CD14-positive monocyte (primary cell): ENCODE measurements around the gene CA5A. TPM values are rescaled to one million over a fixed set of nuclear protein-coding genes. Genes with fewer than 3 reads are reported as not detected.
"Not testable (repeated sequence)": the region's sequence is repeated elsewhere in the genome, so short reads cannot be mapped to it uniquely, and the experiment has no call there.

Experiments
- DNase-seq, 3 donors: peaks; one replicate each; pipeline ENCODE4 v3.0.0-alpha.2; 2011 to 2022
- H2AFZ ChIP-seq: 2 replicates; pipeline ENCODE4 v1.6.0; 2012; ENCODE audit warnings: mild to moderate bottlenecking, low read depth, low read length, inconsistent platforms; ENCODE audit not compliant: insufficient read depth, poor library complexity, severe bottlenecking
- H3K27ac ChIP-seq, 2 donors: 1 replicate in 1 of 2; 2 replicates in 1 of 2; pipeline ENCODE4 v1.5.1; 2012 to 2013; ENCODE audit warnings: low read length in 2 of 2, control low read depth in 1 of 2, inconsistent platforms in 1 of 2, low read depth in 1 of 2, mild to moderate bottlenecking in 1 of 2
- H3K27me3 ChIP-seq, 2 donors: one replicate each; pipeline versions ENCODE4 v1.6.0 to v1.6.1; 2011 to 2013; ENCODE audit warnings: low read length in 2 of 2; ENCODE audit not compliant: control insufficient read depth in 2 of 2, insufficient read depth in 2 of 2
- H3K36me3 ChIP-seq, 2 donors: replicated peaks in 1 of 2; 1 replicate in 1 of 2; 2 replicates in 1 of 2; pipeline versions ENCODE4 v1.5.1 to v1.6.1; 2012 to 2013; ENCODE audit warnings: low read length in 2 of 2, control low read depth in 1 of 2, inconsistent platforms in 1 of 2, mild to moderate bottlenecking in 1 of 2; ENCODE audit not compliant: insufficient read depth in 2 of 2, control insufficient read depth in 1 of 2
- H3K4me1 ChIP-seq, 2 donors: 1 replicate in 1 of 2; 2 replicates in 1 of 2; pipeline versions ENCODE4 v1.5.1 to v1.6.1; 2012 to 2013; ENCODE audit warnings: low read length in 2 of 2, control low read depth in 1 of 2, inconsistent platforms in 1 of 2, mild to moderate bottlenecking in 1 of 2, moderate library complexity in 1 of 2; ENCODE audit not compliant: insufficient read depth in 2 of 2, control insufficient read depth in 1 of 2
- H3K4me2 ChIP-seq: replicated peaks from 2 replicates; pipeline ENCODE3; 2012; ENCODE audit warnings: low read length, moderate library complexity, mild to moderate bottlenecking; ENCODE audit not compliant: poor library complexity, severe bottlenecking; ENCODE audit errors: extremely low read depth
- H3K4me3 ChIP-seq, 3 experiments: fragments of 200-600 bp in 1 of 3; sonication (generic) in 1 of 3; replicated peaks in 1 of 3; 1 replicate in 2 of 3; 2 replicates in 1 of 3; pipeline ENCODE4 v1.5.1; 2011 to 2013; ENCODE audit warnings: low read length in 3 of 3, mild to moderate bottlenecking in 3 of 3, control low read depth in 2 of 3, low read depth in 2 of 3, inconsistent platforms in 1 of 3, moderate library complexity in 1 of 3
- H3K79me2 ChIP-seq: 2 replicates; pipeline ENCODE4 v1.6.0; 2012; ENCODE audit warnings: mild to moderate bottlenecking, control low read depth, inconsistent platforms, low read length, moderate library complexity; ENCODE audit not compliant: insufficient read depth
- H3K9ac ChIP-seq: 2 replicates; pipeline ENCODE4 v1.6.0; 2017; ENCODE audit warnings: low read length, mild to moderate bottlenecking; ENCODE audit not compliant: insufficient read depth, poor library complexity, severe bottlenecking
- H3K9me3 ChIP-seq, 2 donors: replicated peaks in 1 of 2; 1 replicate in 1 of 2; 2 replicates in 1 of 2; pipeline versions ENCODE4 v1.5.1 to v1.6.1; 2012 to 2013; ENCODE audit warnings: low read length in 2 of 2, control low read depth in 1 of 2; ENCODE audit not compliant: control insufficient read depth in 1 of 2, insufficient read depth in 1 of 2
- H4K20me1 ChIP-seq: 2 replicates; pipeline ENCODE4 v1.6.0; 2012; ENCODE audit warnings: mild to moderate bottlenecking, low read length, control low read depth, moderate library complexity; ENCODE audit not compliant: insufficient read depth
- H3K27ac Mint-ChIP-seq, 7 donors: one replicate each; pipeline ENCODE4 v1.8.0; 2020; ENCODE audit warnings: mild to moderate bottlenecking in 7 of 7, mixed read lengths in 7 of 7, moderate library complexity in 6 of 7, inconsistent platforms in 2 of 7
- H3K27me3 Mint-ChIP-seq, 3 donors: one replicate each; pipeline ENCODE4 v1.8.0; 2021 to 2022; ENCODE audit warnings: low read depth in 3 of 3, mild to moderate bottlenecking in 3 of 3, mixed read lengths in 3 of 3, moderate library complexity in 3 of 3, inconsistent platforms in 1 of 3
- H3K36me3 Mint-ChIP-seq, 2 donors: one replicate each; pipeline ENCODE4 v1.8.0; 2020; ENCODE audit warnings: mixed read lengths in 2 of 2, inconsistent platforms in 1 of 2, mild to moderate bottlenecking in 1 of 2
- H3K4me1 Mint-ChIP-seq: one replicate; pipeline ENCODE4 v1.8.0; 2020; ENCODE audit warnings: mild to moderate bottlenecking, mixed read lengths
- H3K4me3 Mint-ChIP-seq, 2 donors: one replicate each; pipeline ENCODE4 v1.8.0; 2020; ENCODE audit warnings: mild to moderate bottlenecking in 2 of 2, mixed read lengths in 2 of 2, moderate library complexity in 1 of 2
- H3K9me3 Mint-ChIP-seq, 7 donors: one replicate each; pipeline ENCODE4 v1.8.0; 2020 to 2022; ENCODE audit warnings: mixed read lengths in 7 of 7, mild to moderate bottlenecking in 6 of 7, moderate library complexity in 6 of 7, inconsistent platforms in 2 of 7
- WGBS: methylation state at CpG from one replicate; pipeline ENCODE4 v1.1.5; 2013; ENCODE audit warnings: missing lambda C conversion rate; ENCODE audit not compliant: insufficient coverage; 5-methylcytosine and 5-hydroxymethylcytosine counted together
- intact Hi-C, 2 donors: fragments of 100-400 bp; cut with micrococcal nuclease; formaldehyde crosslinking; loops; one replicate each; pipeline versions ENCODE4 v1.15.0 to v1.15.1; 2023
- polyA plus RNA-seq, 3 donors: library from polyadenylated mRNA; depleted of rRNA in 1 of 3; unstranded in 2 of 3; stranded (reverse) in 1 of 3; fragments of 300-500 nt in 2 of 3; fragments of >200 nt in 1 of 3; fragmentation: Illumina TruSeq in 2 of 3; gene quantifications; 1 replicate in 2 of 3; 2 replicates in 1 of 3; pipeline ENCODE4 v1.2.3, GENCODE V29; 2012 to 2021
- TF ChIP-seq, protein P1 (sequence below): fragments of 200-600 bp; IDR thresholded peaks from one replicate; pipeline ENCODE4 v1.8.0; 2022; ENCODE audit warnings: antibody characterized with exemption, mild to moderate bottlenecking

The CA5A gene
- polyA plus RNA-seq, 3 donors: not detected

- Mint-ChIP-seq H3K4me1 (peaks cover 2% of the 10 kb centered on the region), H3K4me3 (no peak overlapping the region), H3K27ac (no peak overlapping the region), H3K9me3 (peaks cover 0 to 19% (median 7%) of the 10 kb centered on the region in 7 donors), H3K36me3 (no peaks in the 10 kb centered on the region), H3K27me3 (peaks cover 19 to 40% (median 38%) of the 10 kb centered on the region in 3 donors)
- no peak overlapping the region for H3K4me2 ChIP-seq
- DNase-seq: no peak
- no peaks in the 10 kb centered on the region for H3K4me1 ChIP-seq
- H3K79me2 ChIP-seq: no peaks in the 10 kb centered on the region
- H3K36me3 ChIP-seq: no peaks in the 10 kb centered on the region
- TF ChIP-seq, protein P1, sequence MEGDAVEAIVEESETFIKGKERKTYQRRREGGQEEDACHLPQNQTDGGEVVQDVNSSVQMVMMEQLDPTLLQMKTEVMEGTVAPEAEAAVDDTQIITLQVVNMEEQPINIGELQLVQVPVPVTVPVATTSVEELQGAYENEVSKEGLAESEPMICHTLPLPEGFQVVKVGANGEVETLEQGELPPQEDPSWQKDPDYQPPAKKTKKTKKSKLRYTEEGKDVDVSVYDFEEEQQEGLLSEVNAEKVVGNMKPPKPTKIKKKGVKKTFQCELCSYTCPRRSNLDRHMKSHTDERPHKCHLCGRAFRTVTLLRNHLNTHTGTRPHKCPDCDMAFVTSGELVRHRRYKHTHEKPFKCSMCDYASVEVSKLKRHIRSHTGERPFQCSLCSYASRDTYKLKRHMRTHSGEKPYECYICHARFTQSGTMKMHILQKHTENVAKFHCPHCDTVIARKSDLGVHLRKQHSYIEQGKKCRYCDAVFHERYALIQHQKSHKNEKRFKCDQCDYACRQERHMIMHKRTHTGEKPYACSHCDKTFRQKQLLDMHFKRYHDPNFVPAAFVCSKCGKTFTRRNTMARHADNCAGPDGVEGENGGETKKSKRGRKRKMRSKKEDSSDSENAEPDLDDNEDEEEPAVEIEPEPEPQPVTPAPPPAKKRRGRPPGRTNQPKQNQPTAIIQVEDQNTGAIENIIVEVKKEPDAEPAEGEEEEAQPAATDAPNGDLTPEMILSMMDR: no peak
- H3K9ac ChIP-seq: no peak overlapping the region
- WGBS: 41% methylated on average over 12 of the region's 24 CpGs
- H4K20me1 ChIP-seq: no peaks in the 10 kb centered on the region
- peaks cover 0 to 17% of the 10 kb centered on the region in 2 donors for H3K27me3 ChIP-seq
- H3K27ac ChIP-seq: no peak overlapping the region
- intact Hi-C loops: no loop called here
- no peaks in the 10 kb centered on the region for H3K9me3 ChIP-seq
- H2AFZ ChIP-seq: no peak overlapping the region
- no peak overlapping the region for H3K4me3 ChIP-seq
Observed at GRCh38 chr16:87881324-87882200, 54.8 kb downstream of the CA5A start.

- intact Hi-C loops: no loop called here
- peaks cover 0 to 17% of the 10 kb centered on the region in 2 donors for H3K27me3 ChIP-seq
- no peak overlapping the region for H2AFZ ChIP-seq
- TF ChIP-seq, protein P1: no peak
- DNase-seq: no peak
- Mint-ChIP-seq H3K9me3 (peaks cover 0 to 19% (median 7%) of the 10 kb centered on the region in 7 donors), H3K36me3 (no peaks in the 10 kb centered on the region), H3K4me1 (peaks cover 2% of the 10 kb centered on the region), H3K27me3 (peaks cover 19 to 38% (median 34%) of the 10 kb centered on the region in 3 donors), H3K27ac (no peak overlapping the region), H3K4me3 (peak overlapping the region in 1 of 2 donors; percentile 62)
- H3K4me1 ChIP-seq: no peaks in the 10 kb centered on the region
- 90% methylated on average over 13 of the region's 17 CpGs for WGBS
- H3K79me2 ChIP-seq: no peaks in the 10 kb centered on the region
- H3K4me3 ChIP-seq: no peak overlapping the region
- H3K4me2 ChIP-seq: no peak overlapping the region
- H3K36me3 ChIP-seq: no peaks in the 10 kb centered on the region
- H3K9ac ChIP-seq: no peak overlapping the region
- no peaks in the 10 kb centered on the region for H3K9me3 ChIP-seq
- H3K27ac ChIP-seq: no peak overlapping the region
- no peaks in the 10 kb centered on the region for H4K20me1 ChIP-seq
Observed at GRCh38 chr16:87880117-87880696, 56.1 kb downstream of the CA5A start.

- Mint-ChIP-seq H3K27me3 (peaks cover 19 to 35% (median 31%) of the 10 kb centered on the region in 3 donors), H3K9me3 (peaks cover 0 to 16% (median 7%) of the 10 kb centered on the region in 7 donors), H3K27ac (peak overlapping the region in 2 of 7 donors; percentile 48 to 50)
- H3K4me1 ChIP-seq, H3K4me1 Mint-ChIP-seq, H3K9ac ChIP-seq, H3K4me3 ChIP-seq, H3K36me3 Mint-ChIP-seq, H3K4me3 Mint-ChIP-seq, intact Hi-C loops, H2AFZ ChIP-seq, H3K9me3 ChIP-seq, DNase-seq, H3K4me2 ChIP-seq, H3K79me2 ChIP-seq, H3K27ac ChIP-seq, H3K36me3 ChIP-seq, H4K20me1 ChIP-seq: not testable (repeated sequence)
- WGBS: 98% methylated on average over 5 of the region's 5 CpGs
- peaks cover 0 to 17% of the 10 kb centered on the region in 2 donors for H3K27me3 ChIP-seq
Observed at GRCh38 chr16:87879411-87880013, 56.8 kb downstream of the CA5A start.
